NCI-H1436 treated with DMSO at 0.1 percent for 48 hours (cell line): ENCODE data around the gene MYO1F.
"Not testable (repeated sequence)": the region's sequence is repeated elsewhere in the genome, so short reads cannot be mapped to it uniquely, and the experiment has no call there.

Experiments used
- DNase-seq: peaks from one replicate; lab custom pipeline; 2025; lab: John Stamatoyannopoulos, UW

The MYO1F gene

DNA sequence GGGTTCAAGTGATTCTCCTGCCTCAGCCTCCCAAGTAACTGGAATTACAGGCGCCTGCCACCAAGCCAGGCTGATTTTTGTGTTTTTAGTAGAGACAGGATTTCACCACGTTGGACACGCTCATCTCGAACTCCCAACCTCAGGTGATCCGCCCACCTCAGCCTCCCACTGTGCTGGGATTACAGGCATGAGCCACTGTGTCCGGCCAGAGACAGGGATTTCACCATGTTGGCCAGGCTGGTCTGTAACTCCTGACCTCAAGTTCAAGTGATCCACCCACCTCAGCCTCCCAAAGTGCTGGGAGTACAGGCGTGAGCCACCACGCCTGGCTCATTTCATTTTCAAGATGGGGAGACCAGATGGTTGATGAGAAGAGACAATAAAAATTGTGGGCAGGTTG lies 12.4 kb downstream of the MYO1F start:
- not testable (repeated sequence) for DNase-seq

GRCh38 chr19:8561075-8561764 lies 16.0 kb downstream of the MYO1F start:
- no peak for DNase-seq

GRCh38 chr19:8558325-8558724 lies 18.9 kb downstream of the MYO1F start:
- DNase-seq = no peak

DNA sequence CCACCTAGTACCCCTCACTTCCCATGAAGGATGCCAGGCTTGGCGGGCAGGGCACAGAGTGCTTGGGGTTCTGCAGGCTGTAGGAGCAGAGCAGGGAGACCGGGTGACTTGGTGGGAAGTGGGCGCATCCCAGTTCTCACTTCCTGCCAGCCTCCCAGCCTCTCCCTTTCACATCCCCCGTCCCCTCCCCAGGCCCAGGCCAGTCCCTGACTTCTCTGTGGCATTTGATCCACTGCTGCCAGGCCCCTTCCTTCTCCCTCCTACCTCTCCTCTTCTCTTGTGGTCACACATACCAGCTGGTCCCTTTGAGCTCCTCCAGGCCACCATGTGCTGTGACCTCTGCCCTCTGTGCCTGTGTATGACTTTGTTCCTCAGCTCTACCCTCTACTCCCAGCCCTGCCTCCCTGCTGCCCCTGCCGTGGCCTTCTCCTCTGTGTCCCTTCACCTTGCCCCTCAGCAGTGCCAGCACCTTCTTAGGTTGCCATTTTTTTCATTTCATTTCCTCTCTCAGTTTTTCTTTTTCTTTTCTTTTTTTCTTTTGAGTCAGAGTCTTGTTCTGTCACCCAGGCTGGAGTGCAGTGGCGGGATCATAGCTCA lies 19.5 kb downstream of the MYO1F start:
- DNase-seq = no peak

DNA sequence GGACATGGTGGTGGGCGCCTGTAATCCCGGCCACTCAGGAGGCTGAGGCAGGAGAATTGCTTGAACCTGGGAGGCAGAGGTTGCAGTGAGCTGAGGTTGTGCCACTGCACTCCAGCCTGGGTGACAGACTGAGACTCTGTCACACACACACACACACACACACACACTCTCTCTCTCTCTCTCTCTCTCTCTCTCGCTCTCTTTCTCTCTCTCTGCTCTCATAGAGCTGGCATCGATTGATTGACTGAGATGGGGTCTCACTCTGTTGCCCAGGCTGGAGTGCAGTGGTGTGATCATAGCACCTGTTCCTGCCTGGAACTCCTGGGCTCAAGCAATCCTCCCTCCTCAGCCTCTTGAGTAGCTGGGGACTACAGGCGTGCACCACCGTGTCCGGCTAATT lies 23.5 kb downstream of the MYO1F start:
- not testable (repeated sequence) for DNase-seq

DNA sequence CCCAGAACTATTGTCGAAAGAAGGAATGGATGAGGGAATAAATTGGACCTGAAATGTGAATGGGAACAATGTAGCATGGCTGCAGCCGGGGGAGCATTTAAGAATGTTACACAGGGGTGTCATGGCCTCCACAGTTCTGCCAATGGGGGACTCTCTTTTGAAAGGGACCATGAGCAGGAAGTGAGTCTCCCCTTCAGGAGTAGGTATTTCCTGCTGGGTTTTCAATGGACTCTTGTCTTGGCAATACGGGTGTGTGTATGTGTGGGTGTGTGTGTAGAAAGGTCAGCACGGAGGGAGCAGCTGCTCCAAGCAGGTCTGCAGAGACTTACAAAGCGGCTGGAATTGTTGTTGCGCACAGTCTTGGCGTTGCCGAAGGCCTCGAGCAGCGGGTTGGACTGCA lies 24.4 kb downstream of the MYO1F start:
- DNase-seq = no peak

DNA sequence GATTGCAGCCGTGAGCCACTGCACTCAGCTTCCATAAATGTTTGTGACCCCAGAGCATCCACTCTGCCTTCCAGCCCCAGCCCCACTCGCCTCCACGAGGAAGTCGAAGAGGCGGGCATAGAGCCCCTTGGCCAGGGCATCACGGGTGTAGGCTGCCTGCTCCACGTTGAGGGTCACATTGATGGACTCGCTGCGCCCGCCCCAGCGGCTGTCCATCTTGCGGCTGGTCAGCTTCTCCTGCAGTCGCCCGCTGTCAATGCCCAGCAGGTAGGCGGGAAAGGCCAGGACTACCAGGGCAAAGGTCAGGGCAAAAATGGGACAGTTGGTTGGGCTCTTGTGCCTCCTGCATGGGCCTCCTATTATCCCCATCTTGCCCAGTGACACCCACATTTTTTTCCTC lies 27.2 kb downstream of the MYO1F start:
- DNase-seq = no peak

- no peak for DNase-seq
Observed at GRCh38 chr19:8545743-8546142, 31.5 kb downstream of the MYO1F start.

GRCh38 chr19:8544168-8544567 lies 33.1 kb downstream of the MYO1F start:
- no peak for DNase-seq

DNA sequence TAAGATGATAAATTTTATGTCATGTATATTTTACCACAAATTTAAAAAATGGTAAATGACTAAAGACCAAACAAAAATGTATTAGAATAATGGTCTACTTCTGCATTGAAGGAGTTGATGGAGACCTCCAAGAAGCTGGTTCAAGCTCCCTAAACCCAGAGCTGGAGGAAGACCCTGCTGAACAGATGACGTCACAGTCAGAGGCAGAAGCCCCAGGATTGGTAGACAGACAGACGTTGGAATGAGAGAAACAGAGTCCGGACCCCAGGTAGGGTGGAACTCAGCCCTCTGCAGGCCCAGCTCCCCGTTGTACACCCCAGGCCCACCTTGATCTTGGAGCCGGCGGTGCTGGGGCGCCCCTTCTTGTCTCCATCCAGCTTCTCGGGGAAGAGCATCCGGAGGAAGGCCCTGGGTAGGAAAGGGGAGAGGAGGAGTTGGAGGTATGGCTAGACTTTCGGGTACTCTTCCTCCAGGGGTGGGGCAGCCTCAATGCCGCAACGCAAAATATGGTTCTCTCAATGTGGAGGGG lies 37.6 kb downstream of the MYO1F start:
- no peak for DNase-seq

DNA sequence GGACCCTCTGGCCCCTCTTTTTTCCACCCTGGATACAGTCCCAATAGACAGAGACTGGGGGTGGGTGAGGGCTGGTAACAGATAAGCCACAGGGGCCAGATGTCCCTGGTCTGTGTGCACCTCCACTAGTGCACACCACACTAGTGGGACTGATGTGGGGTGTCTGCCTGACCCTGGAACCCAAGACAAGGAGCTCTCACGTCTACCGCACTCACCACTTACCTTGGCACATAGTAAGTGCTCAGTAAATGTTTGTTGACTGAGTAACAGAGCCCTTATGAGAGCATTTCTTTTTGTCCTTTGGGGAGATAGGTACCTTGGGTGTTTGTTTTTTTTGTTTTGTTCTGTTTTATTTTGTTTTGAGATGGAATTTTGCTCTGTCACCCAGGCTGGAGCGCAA lies 40.1 kb downstream of the MYO1F start:
- DNase-seq = no peak

DNA sequence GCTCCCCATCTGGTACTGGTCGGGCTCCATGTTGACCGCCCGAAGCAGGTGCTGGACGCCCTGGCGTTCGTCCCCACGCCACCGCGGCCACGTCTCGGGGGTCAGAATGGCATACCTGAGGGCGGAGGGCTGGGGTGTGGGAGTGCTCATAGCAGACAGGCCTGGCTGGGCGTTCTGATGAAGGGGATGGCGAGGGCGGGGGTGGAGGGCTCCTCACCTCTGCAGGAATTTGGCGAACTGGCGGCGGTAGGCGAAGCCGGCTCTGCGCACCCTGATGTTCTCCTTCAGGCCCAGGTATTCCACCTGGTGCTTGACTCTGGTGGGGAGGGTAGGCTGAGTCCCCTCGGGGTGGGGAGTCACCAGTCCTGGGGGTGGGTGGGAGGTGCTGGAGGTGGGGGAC lies 41.0 kb downstream of the MYO1F start:
- DNase-seq = no peak

DNA sequence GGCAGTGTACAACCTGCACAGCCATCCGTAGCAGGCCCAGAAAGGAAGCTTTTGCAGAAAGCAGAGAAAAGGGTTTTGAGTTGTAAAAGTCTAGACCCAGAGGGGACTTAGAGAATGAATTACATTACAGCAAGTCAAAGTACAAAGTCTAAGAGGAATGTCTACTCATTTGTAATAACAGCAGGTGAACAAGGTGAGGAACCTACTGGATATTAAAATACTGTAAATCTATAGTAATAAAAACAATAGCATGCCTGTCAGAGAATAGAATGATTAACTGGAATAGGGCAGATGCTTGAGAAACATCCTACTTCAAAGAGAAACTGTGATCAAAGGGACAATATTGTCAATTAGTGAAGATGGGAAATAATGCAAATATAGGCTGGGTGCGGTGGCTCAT lies 45.0 kb downstream of the MYO1F start:
- DNase-seq = no peak

DNA sequence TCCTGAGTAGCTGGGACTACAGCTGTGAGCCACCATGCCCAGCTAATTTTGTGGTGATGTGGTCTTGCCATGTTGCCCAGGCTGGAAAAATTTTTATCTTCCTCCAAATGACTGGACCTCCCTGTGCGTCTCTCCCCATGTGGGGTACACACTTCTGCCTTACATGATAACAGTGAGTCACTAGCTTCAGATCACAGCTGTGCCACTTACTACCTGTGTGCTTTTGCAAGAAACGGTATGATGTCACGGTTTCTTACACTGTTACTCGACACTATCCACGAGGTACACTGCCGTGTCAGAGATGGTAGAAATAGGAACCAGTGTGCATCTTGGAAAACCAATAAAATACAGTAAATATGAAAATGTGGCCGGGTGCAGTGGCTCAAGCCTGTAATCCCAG lies 45.8 kb downstream of the MYO1F start:
- DNase-seq = no peak

DNA sequence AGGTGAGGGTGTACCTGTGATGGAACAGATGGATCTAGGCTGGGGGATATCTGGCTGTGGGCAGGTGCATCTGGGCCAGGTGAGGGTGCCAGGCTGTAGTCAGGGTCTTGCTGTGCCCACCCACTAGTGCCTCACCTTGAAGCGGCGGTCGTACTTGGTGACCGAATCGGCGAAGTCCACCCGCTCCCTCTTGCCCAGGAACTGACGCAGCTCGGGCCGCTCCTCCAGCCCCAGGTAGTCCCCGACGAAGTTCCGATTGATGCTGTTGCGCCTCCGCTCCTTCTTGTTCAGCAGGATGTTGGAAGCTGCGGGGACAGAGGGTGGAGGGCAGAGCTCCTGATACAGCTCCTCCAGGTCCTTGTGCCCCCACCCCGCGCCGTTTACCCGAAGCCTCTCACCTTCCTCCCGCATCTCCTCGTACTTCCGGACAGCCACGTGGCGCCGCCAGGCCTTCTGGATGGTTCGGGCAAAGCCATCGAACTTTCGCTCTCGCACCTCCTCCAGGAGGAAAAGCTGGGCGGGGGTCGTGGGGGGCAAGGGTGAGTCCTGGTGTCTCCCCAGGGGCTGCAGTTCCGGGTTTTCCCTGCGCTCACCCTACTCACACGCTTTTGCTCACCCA lies 47.1 kb downstream of the MYO1F start:
- no peak for DNase-seq

- no peak for DNase-seq
Observed at GRCh38 chr19:8529369-8530006, 47.8 kb downstream of the MYO1F start.

DNA sequence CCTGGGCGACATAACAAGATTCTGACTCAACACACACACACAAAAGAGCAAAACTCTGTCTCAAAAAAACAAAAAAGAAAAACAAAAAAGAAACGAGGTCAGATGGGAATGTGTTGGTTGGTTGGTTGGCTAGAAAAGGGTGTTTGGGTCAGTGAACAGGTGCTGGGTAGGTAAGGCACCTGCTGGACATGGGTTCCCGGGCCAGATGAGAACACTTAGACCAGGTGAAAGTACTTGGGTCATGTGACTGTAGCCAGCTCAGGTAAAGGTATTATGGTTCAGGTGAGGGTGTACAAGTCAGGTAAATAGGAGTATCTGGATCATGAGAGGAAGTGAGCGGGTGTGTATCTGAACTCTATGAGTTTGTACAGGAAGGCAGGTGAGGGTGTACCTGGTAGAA lies 48.7 kb downstream of the MYO1F start:
- no peak for DNase-seq

- no peak for DNase-seq
Observed at GRCh38 chr19:8526345-8527091, 50.7 kb downstream of the MYO1F start.

DNA sequence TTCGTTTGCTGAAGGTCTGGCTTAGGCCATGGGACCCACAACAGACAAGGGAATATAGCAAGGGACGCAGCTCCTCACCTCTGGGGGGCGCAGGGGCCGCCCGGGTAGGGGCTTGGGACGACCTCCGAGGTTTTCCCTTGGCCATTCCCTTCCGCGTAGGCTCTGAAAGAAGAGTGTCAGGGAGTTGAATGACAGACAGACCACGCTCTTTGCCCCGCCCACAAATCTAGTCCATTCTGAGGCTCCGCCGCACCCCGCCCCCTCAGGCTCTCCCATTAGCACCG lies 51.9 kb downstream of the MYO1F start:
- no peak for DNase-seq

GRCh38 chr19:8519388-8519787 lies 57.9 kb downstream of the MYO1F start:
- DNase-seq = no peak

GRCh38 chr19:8518536-8518935 lies 58.7 kb downstream of the MYO1F start:
- no peak for DNase-seq
